H9 (cell line): ENCODE measurements around the gene MALT1. TPM values are rescaled to one million over a fixed set of nuclear protein-coding genes. Genes with fewer than 3 reads are reported as not detected.

Experiments used
- DNase-seq: peaks from one replicate; pipeline ENCODE4 v3.0.0-alpha.2; 2017
- H2AFZ ChIP-seq: one replicate; pipeline ENCODE4 v1.6.1; 2013; ENCODE audit warnings: mild to moderate bottlenecking, low read length, control low read depth, moderate library complexity
- H2AK5ac ChIP-seq: 2 replicates; pipeline ENCODE4 v1.6.1; 2013; ENCODE audit warnings: low read length, control low read depth, mixed read lengths; ENCODE audit not compliant: insufficient read length
- H2BK120ac ChIP-seq: one replicate; pipeline ENCODE4 v1.6.1; 2013; ENCODE audit warnings: low read depth, mild to moderate bottlenecking, low read length, control low read depth, inconsistent platforms; ENCODE audit not compliant: poor library complexity, severe bottlenecking
- H2BK12ac ChIP-seq: 2 replicates; pipeline ENCODE4 v1.6.1; 2013; ENCODE audit warnings: low read length, control low read depth, mixed read lengths, low read depth; ENCODE audit not compliant: insufficient read length
- H2BK15ac ChIP-seq: 2 replicates; pipeline ENCODE4 v1.6.1; 2013; ENCODE audit warnings: low read depth, low read length, control low read depth
- H2BK20ac ChIP-seq: one replicate; pipeline ENCODE4 v1.6.1; 2013; ENCODE audit warnings: low read depth, mild to moderate bottlenecking, low read length, control low read depth, inconsistent platforms; ENCODE audit not compliant: poor library complexity, severe bottlenecking
- H2BK5ac ChIP-seq: 2 replicates; pipeline ENCODE4 v1.6.1; 2013; ENCODE audit warnings: low read length, control low read depth, mixed read lengths; ENCODE audit not compliant: insufficient read length
- H3K14ac ChIP-seq: 2 replicates; pipeline ENCODE4 v1.6.1; 2013; ENCODE audit warnings: low read length, control low read depth; ENCODE audit not compliant: insufficient read depth
- H3K18ac ChIP-seq: 2 replicates; pipeline ENCODE4 v1.6.1; 2013; ENCODE audit warnings: low read depth, mild to moderate bottlenecking, mixed read lengths, low read length, control low read depth; ENCODE audit not compliant: insufficient read length
- H3K23ac ChIP-seq: 2 replicates; pipeline ENCODE4 v1.6.1; 2013; ENCODE audit warnings: low read length, control low read depth, mixed read lengths, low read depth; ENCODE audit not compliant: insufficient read length
- H3K23me2 ChIP-seq: 2 replicates; pipeline ENCODE4 v1.6.1; 2013; ENCODE audit warnings: low read depth, mild to moderate bottlenecking, mixed read lengths, low read length, control low read depth; ENCODE audit not compliant: insufficient read length, poor library complexity, severe bottlenecking
- H3K27ac ChIP-seq: 2 replicates; pipeline ENCODE4 v1.5.1; 2013; ENCODE audit warnings: low read length, control low read depth, mixed read lengths, low read depth; ENCODE audit not compliant: insufficient read length
- H3K27me3 ChIP-seq: 2 replicates; pipeline ENCODE4 v1.6.1; 2013; ENCODE audit warnings: low read length, control low read depth, inconsistent platforms; ENCODE audit not compliant: insufficient read depth
- H3K4ac ChIP-seq: 2 replicates; pipeline ENCODE4 v1.6.1; 2013; ENCODE audit warnings: low read depth, mild to moderate bottlenecking, control low read depth, inconsistent platforms, low read length, moderate library complexity
- H3K4me1 ChIP-seq: 2 replicates; pipeline ENCODE4 v1.6.1; 2013; ENCODE audit warnings: low read length, control low read depth, inconsistent platforms; ENCODE audit not compliant: insufficient read depth
- H3K4me2 ChIP-seq: 2 replicates; pipeline ENCODE4 v1.6.1; 2013; ENCODE audit warnings: low read length, control low read depth, mixed read lengths; ENCODE audit not compliant: insufficient read length, insufficient read depth
- H3K56ac ChIP-seq: 2 replicates; pipeline ENCODE4 v1.6.1; 2013; ENCODE audit warnings: low read depth, mild to moderate bottlenecking, mixed read lengths, low read length, control low read depth; ENCODE audit not compliant: insufficient read length
- H3K79me1 ChIP-seq: 2 replicates; pipeline ENCODE4 v1.6.1; 2013; ENCODE audit warnings: low read depth, mild to moderate bottlenecking, moderate library complexity, low read length, control low read depth, inconsistent platforms; ENCODE audit not compliant: insufficient read depth, poor library complexity, severe bottlenecking
- H3K79me2 ChIP-seq: 2 replicates; pipeline ENCODE4 v1.6.1; 2013; ENCODE audit warnings: low read length, control low read depth, inconsistent platforms; ENCODE audit not compliant: insufficient read depth
- H3K9ac ChIP-seq: 2 replicates; pipeline ENCODE4 v1.6.1; 2013; ENCODE audit warnings: low read length, control low read depth, mixed read lengths; ENCODE audit not compliant: insufficient read length; ENCODE audit errors: extremely low read depth
- H3K9me3 ChIP-seq: one replicate; pipeline ENCODE4 v1.6.1; 2013; ENCODE audit warnings: low read depth, low read length, inconsistent platforms; ENCODE audit not compliant: control insufficient read depth
- H3T11ph ChIP-seq: one replicate; pipeline ENCODE4 v1.6.1; 2013; ENCODE audit warnings: mild to moderate bottlenecking, low read length, control low read depth, inconsistent platforms
- H4K20me1 ChIP-seq: one replicate; pipeline ENCODE4 v1.6.1; 2013; ENCODE audit not compliant: control insufficient read depth, insufficient read length, insufficient read depth
- H4K5ac ChIP-seq: 2 replicates; pipeline ENCODE4 v1.6.1; 2013; ENCODE audit warnings: low read depth, mild to moderate bottlenecking, mixed read lengths, low read length, control low read depth; ENCODE audit not compliant: insufficient read length
- H4K8ac ChIP-seq: replicated peaks from 2 replicates; pipeline ENCODE4 v1.6.1; 2013; ENCODE audit warnings: low read length, control low read depth, mixed read lengths, low read depth; ENCODE audit not compliant: insufficient read length
- H4K91ac ChIP-seq: 2 replicates; pipeline ENCODE4 v1.6.1; 2013; ENCODE audit warnings: low read depth, mild to moderate bottlenecking, moderate library complexity, mixed read lengths, low read length, control low read depth; ENCODE audit not compliant: insufficient read length
- H3K27ac Mint-ChIP-seq, 3 experiments: 2 replicates in 2 of 3; 3 replicates in 1 of 3; pipeline ENCODE4 v1.8.0; 2020 to 2021; ENCODE audit warnings: mixed read lengths in 3 of 3, mild to moderate bottlenecking in 1 of 3, moderate library complexity in 1 of 3
- H3K27me3 Mint-ChIP-seq: 2 replicates; pipeline ENCODE4 v1.8.0; 2021; ENCODE audit warnings: low read depth, mild to moderate bottlenecking, moderate library complexity, mixed read lengths
- H3K36me3 Mint-ChIP-seq, 3 experiments: 2 replicates in 2 of 3; 3 replicates in 1 of 3; pipeline ENCODE4 v1.8.0; 2020 to 2021; ENCODE audit warnings: low read depth in 3 of 3, mixed read lengths in 3 of 3; ENCODE audit not compliant: insufficient read depth in 1 of 3
- H3K4me1 Mint-ChIP-seq, 2 experiments: 2 replicates each; pipeline ENCODE4 v1.8.0; 2020; ENCODE audit warnings: mixed read lengths in 2 of 2
- H3K4me3 Mint-ChIP-seq, 2 experiments: 2 replicates in 1 of 2; 3 replicates in 1 of 2; pipeline ENCODE4 v1.8.0; 2020 to 2021; ENCODE audit warnings: mild to moderate bottlenecking in 2 of 2, mixed read lengths in 2 of 2, moderate library complexity in 1 of 2
- H3K9me3 Mint-ChIP-seq, 2 experiments: 2 replicates in 1 of 2; 3 replicates in 1 of 2; pipeline ENCODE4 v1.8.0; 2020; ENCODE audit warnings: mild to moderate bottlenecking in 2 of 2, mixed read lengths in 2 of 2, moderate library complexity in 1 of 2
- WGBS: extraction: QIAGEN DNeasy Blood & Tissue Kit; methylation state at CpG from one replicate; pipeline ENCODE4 v1.1.7; 2013; ENCODE audit warnings: missing lambda C conversion rate, low lambda C conversion rate, mixed read lengths; ENCODE audit not compliant: insufficient read length; ENCODE audit errors: extremely low coverage; 5-methylcytosine and 5-hydroxymethylcytosine counted together
- total RNA-seq: library from RNA; stranded (reverse); gene quantifications from 2 replicates; pipeline ENCODE4 v1.2.1, GENCODE V29; 2021
- TF ChIP-seq, protein P1 (sequence below): fragments of 200-600 bp; sonication (generic); conservative IDR thresholded peaks from 3 replicates; pipeline ENCODE4 v1.8.0; 2021; ENCODE audit warnings: antibody characterized with exemption, mild to moderate bottlenecking

Gene MALT1
- total RNA-seq, 1 experiment from 2014 or later = 18.1 TPM

DNA sequence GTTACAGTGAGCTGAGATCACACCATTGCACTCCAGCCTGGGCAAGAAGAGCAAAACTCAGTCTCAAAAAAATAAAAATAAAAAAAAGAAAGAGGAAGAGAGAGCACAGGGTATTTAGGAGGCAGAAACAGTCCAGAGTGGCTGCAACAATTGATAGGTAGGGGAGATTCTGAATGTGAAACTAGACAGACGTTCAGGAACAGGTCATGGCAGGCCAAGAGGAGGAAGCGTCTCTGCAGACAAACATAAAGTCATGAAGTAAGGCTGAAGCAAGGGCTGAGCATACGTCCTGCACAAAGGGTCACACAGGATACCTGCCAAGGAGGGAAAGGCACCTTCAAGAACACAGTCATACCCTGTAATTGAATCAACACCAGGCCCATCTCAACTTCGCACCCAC is 129.3 kb downstream of the MALT1 start:
- Histone ChIP-seq H3K4me1 (no peaks in the 10 kb centered on the region), H2AFZ (no peak overlapping the region), H3K27ac (no peak overlapping the region), H3K56ac (no peak overlapping the region), H4K20me1 (no peaks in the 10 kb centered on the region), H2BK15ac (no peak overlapping the region), H3K14ac (no peak overlapping the region), H2BK5ac (no peak overlapping the region), H2BK12ac (no peak overlapping the region), H4K5ac (no peak overlapping the region), H3K27me3 (no peaks in the 10 kb centered on the region), H2BK20ac (no peak overlapping the region), H4K91ac (no peak overlapping the region), H3K23me2 (no peaks in the 10 kb centered on the region), H3K9me3 (no peaks in the 10 kb centered on the region), H3K18ac (no peak overlapping the region), H3K9ac (no peak overlapping the region), H2BK120ac (no peak overlapping the region), H3K23ac (no peak overlapping the region), H4K8ac (no peak overlapping the region), H3T11ph (no peak overlapping the region), H3K4ac (no peak overlapping the region), H3K4me2 (no peak overlapping the region), H3K79me2 (no peaks in the 10 kb centered on the region; the same call in 1 of the 2 replicates), H2AK5ac (no peak overlapping the region), H3K79me1 (no peaks in the 10 kb centered on the region)
- Mint-ChIP-seq H3K27ac (peak overlapping the region in 1 of 3 experiments; percentile 72; a peak in 2 of 7 replicates), H3K36me3 (peaks cover 0 to 8% (median 0%) of the 10 kb centered on the region in 3 experiments; a peak in 3 of 7 replicates), H3K27me3 (no peaks in the 10 kb centered on the region), H3K9me3 (peaks cover 3 to 14% of the 10 kb centered on the region in 2 experiments; a peak in 4 of 5 replicates), H3K4me1 (peaks cover 20 to 29% of the 10 kb centered on the region in 2 experiments), H3K4me3 (no peak overlapping the region)
- TF ChIP-seq, protein P1, sequence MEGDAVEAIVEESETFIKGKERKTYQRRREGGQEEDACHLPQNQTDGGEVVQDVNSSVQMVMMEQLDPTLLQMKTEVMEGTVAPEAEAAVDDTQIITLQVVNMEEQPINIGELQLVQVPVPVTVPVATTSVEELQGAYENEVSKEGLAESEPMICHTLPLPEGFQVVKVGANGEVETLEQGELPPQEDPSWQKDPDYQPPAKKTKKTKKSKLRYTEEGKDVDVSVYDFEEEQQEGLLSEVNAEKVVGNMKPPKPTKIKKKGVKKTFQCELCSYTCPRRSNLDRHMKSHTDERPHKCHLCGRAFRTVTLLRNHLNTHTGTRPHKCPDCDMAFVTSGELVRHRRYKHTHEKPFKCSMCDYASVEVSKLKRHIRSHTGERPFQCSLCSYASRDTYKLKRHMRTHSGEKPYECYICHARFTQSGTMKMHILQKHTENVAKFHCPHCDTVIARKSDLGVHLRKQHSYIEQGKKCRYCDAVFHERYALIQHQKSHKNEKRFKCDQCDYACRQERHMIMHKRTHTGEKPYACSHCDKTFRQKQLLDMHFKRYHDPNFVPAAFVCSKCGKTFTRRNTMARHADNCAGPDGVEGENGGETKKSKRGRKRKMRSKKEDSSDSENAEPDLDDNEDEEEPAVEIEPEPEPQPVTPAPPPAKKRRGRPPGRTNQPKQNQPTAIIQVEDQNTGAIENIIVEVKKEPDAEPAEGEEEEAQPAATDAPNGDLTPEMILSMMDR = no peak
- no CpG with 5 or more reads among the region's 4 CpGs for WGBS
- no peak for DNase-seq
